ENCODE results near the gene SLC9A9. TPM values are rescaled to one million over a fixed set of nuclear protein-coding genes. Genes with fewer than 3 reads are reported as not detected.
"Not testable (repeated sequence)": the region's sequence is repeated elsewhere in the genome, so short reads cannot be mapped to it uniquely, and the experiment has no call there.

Gene SLC9A9
- total and polyA plus RNA-seq, 2 of the 8 experiments (the other 6 are each of a cell fraction or from before 2014, with no cell fraction given): 0.48 to 1.1 TPM

DNA sequence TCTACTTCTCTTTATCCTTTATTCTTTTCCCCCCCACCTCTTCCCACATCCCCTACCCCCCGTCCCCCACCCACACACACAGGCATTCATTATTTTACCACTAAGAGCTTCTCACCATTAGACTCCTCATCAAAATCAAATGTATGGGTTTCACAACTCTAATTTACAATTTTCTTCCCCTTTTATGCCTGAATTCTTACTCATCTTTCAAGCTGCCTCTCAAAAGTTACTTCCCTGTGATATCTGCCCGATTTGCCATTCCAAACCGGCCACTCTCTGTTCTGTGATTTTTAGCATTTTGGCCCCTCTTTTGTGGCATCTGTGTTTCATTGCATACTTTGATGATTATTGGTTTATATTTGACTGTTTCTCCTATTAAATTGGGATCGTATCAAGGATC is 42.2 kb downstream of the SLC9A9 start (continued):
- TF ChIP-seq, protein P1, sequence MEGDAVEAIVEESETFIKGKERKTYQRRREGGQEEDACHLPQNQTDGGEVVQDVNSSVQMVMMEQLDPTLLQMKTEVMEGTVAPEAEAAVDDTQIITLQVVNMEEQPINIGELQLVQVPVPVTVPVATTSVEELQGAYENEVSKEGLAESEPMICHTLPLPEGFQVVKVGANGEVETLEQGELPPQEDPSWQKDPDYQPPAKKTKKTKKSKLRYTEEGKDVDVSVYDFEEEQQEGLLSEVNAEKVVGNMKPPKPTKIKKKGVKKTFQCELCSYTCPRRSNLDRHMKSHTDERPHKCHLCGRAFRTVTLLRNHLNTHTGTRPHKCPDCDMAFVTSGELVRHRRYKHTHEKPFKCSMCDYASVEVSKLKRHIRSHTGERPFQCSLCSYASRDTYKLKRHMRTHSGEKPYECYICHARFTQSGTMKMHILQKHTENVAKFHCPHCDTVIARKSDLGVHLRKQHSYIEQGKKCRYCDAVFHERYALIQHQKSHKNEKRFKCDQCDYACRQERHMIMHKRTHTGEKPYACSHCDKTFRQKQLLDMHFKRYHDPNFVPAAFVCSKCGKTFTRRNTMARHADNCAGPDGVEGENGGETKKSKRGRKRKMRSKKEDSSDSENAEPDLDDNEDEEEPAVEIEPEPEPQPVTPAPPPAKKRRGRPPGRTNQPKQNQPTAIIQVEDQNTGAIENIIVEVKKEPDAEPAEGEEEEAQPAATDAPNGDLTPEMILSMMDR (IDR thresholded peaks at IDR 0.05; ENCODE audit: control extremely low read depth in 1 of 3, insufficient read depth in 1 of 3, low read depth in 1 of 3, low read length in 3 of 3): no peak
- no peak for TF ChIP-seq HDAC6 (IDR thresholded peaks at IDR 0.05; ENCODE audit: low read depth, low read length)
- TF ChIP-seq RXRA (IDR thresholded peaks at IDR 0.05; ENCODE audit: insufficient read depth, low read depth, low read length): no peak

- H4K8ac ChIP-seq (ENCODE audit: extremely low read depth, insufficient read depth, low read length); H3K23me2 ChIP-seq (ENCODE audit: low read depth, low read length); DNase-seq (ENCODE audit: low read depth in 1 of 2, low spot score in 2 of 2); H3K79me2 ChIP-seq (ENCODE audit: control insufficient read depth in 1 of 2, insufficient read depth in 2 of 2, low read length in 2 of 2); H3K23ac ChIP-seq (ENCODE audit: insufficient read length); H4K20me1 ChIP-seq (replicated peaks in 1 of 2; ENCODE audit: control insufficient read depth in 1 of 2, insufficient read depth in 2 of 2, low read length in 2 of 2); H3K9ac ChIP-seq (replicated peaks in 1 of 4; ENCODE audit: extremely low read depth in 1 of 4, low read depth in 3 of 4, low read length in 3 of 4); H3K36me3 ChIP-seq (ENCODE audit: control insufficient read depth in 2 of 4, insufficient read depth in 4 of 4, low read length in 3 of 4); H3K79me1 ChIP-seq (ENCODE audit: low read depth, low read length); H3K4me2 ChIP-seq (ENCODE audit: insufficient read depth in 1 of 2, low read depth in 2 of 2, low read length in 2 of 2); CTCF ChIA-PET (ENCODE audit: partially characterized antibody); H3K18ac ChIP-seq (ENCODE audit: extremely low read depth, low read length); H3K4ac ChIP-seq (replicated peaks; ENCODE audit: insufficient read length, low read depth, low read length); H2BK20ac ChIP-seq (ENCODE audit: low read length); FAIRE-seq; H4K91ac ChIP-seq (replicated peaks; ENCODE audit: insufficient read length, low read length); H3K27me3 ChIP-seq (replicated peaks in 1 of 4; ENCODE audit: control insufficient read depth in 3 of 4, extremely low read depth in 1 of 4, insufficient read depth in 3 of 4, low read length in 3 of 4); H2BK120ac ChIP-seq (replicated peaks; ENCODE audit: low read depth, low read length); H3K14ac ChIP-seq (ENCODE audit: insufficient read length); H2BK5ac ChIP-seq (ENCODE audit: low read depth, low read length); H2BK15ac ChIP-seq (ENCODE audit: low read length); H3K56ac ChIP-seq (replicated peaks; ENCODE audit: insufficient read length, low read depth, low read length); H3K4me3 ChIP-seq (ENCODE audit: extremely low read depth in 1 of 4, insufficient read depth in 2 of 4, low read depth in 3 of 4, low read length in 4 of 4); H3K27ac ChIP-seq (ENCODE audit: low read depth, low read length); H4K5ac ChIP-seq (ENCODE audit: insufficient read length, low read depth, low read length); H3K9me3 ChIP-seq (ENCODE audit: insufficient read depth in 2 of 2, low read depth in 1 of 2, low read length in 1 of 2); H2AK5ac ChIP-seq (ENCODE audit: low read depth, low read length); H2AFZ ChIP-seq (ENCODE audit: low read length); H3K4me1 ChIP-seq (replicated peaks in 1 of 4; ENCODE audit: control insufficient read depth in 3 of 4, insufficient read depth in 4 of 4, low read length in 3 of 4); H2BK12ac ChIP-seq (ENCODE audit: low read depth, low read length): not testable (repeated sequence)
- POLR2A ChIA-PET (ENCODE audit: partially characterized antibody): interaction anchor here (2.2 kb wide), 1 partner anchor 166 kb away, joined by 5 read pairs; the partner anchor contains the start of gene DIPK2A
- WGBS, 2 experiments (ENCODE audit: extremely low coverage in 1 of 2, insufficient coverage in 1 of 2, insufficient read length in 1 of 2, insufficient replicate concordance in 2 of 2, low coverage in 1 of 2, low lambda C conversion rate in 2 of 2, missing lambda C conversion rate in 1 of 2): 61% methylated on average over 7 of the region's 7 CpGs; no CpG with 5 or more reads in 1 of the 2 experiments
Observed at GRCh38 chr3:143805476-143805875, 42.8 kb downstream of the SLC9A9 start.
